CD8-positive, alpha-beta memory T cell (primary cell): Measurements from ENCODE around the gene RASD2. TPM values are rescaled to one million over a fixed set of nuclear protein-coding genes. Genes with fewer than 3 reads are reported as not detected.

Source experiments
- CTCF ChIA-PET: fragments of 350-600 bp; sonication (Branson Sonifier 250); formaldehyde crosslinking; loops from one replicate; lab custom pipeline; 2021; ENCODE audit warnings: antibody characterized with exemption; lab: Charles Lee
- POLR2A ChIA-PET: fragments of 350-600 bp; sonication (Branson Sonifier 250); formaldehyde crosslinking; loops from one replicate; lab custom pipeline; 2021; ENCODE audit warnings: antibody characterized with exemption; lab: Charles Lee
- DNase-seq, 5 donors: peaks; one replicate each; pipeline versions ENCODE4 v3.0.0 to v3.0.0-alpha.2; 2020 to 2022; ENCODE audit warnings: mixed read lengths in 1 of 5
- H3K27ac ChIP-seq: one replicate; pipeline ENCODE4 v1.7.0; 2013; ENCODE audit warnings: low read depth, mild to moderate bottlenecking, low read length, moderate library complexity
- H3K27me3 ChIP-seq: 2 replicates; pipeline ENCODE4 v1.7.0; 2013; ENCODE audit warnings: low read length, mild to moderate bottlenecking; ENCODE audit not compliant: insufficient read depth, poor library complexity, severe bottlenecking
- H3K36me3 ChIP-seq: 2 replicates; pipeline ENCODE4 v1.7.0; 2013; ENCODE audit warnings: mild to moderate bottlenecking, low read length, moderate library complexity; ENCODE audit not compliant: insufficient read depth
- H3K4me1 ChIP-seq: 2 replicates; pipeline ENCODE4 v1.7.0; 2013; ENCODE audit warnings: mild to moderate bottlenecking, low read length, moderate library complexity; ENCODE audit not compliant: insufficient read depth
- H3K4me3 ChIP-seq: 2 replicates; pipeline ENCODE4 v1.7.0; 2013; ENCODE audit warnings: mild to moderate bottlenecking, low read length
- H3K9me3 ChIP-seq: 2 replicates; pipeline ENCODE4 v1.7.0; 2013; ENCODE audit warnings: mild to moderate bottlenecking, low read length
- H3K27ac Mint-ChIP-seq, 8 donors: one replicate each; pipeline ENCODE4 v1.8.0; 2020 to 2021; ENCODE audit warnings: mixed read lengths in 8 of 8, mild to moderate bottlenecking in 6 of 8, inconsistent platforms in 3 of 8, moderate library complexity in 3 of 8
- H3K27me3 Mint-ChIP-seq, 2 donors: one replicate each; pipeline ENCODE4 v1.8.0; 2020 to 2021; ENCODE audit warnings: mixed read lengths in 2 of 2, mild to moderate bottlenecking in 1 of 2, moderate library complexity in 1 of 2
- H3K36me3 Mint-ChIP-seq, 3 donors: one replicate each; pipeline ENCODE4 v1.8.0; 2020 to 2021; ENCODE audit warnings: mixed read lengths in 3 of 3, inconsistent platforms in 1 of 3, mild to moderate bottlenecking in 1 of 3
- H3K4me1 Mint-ChIP-seq, 3 donors: one replicate each; pipeline ENCODE4 v1.8.0; 2020 to 2021; ENCODE audit warnings: mixed read lengths in 3 of 3, inconsistent platforms in 1 of 3, mild to moderate bottlenecking in 1 of 3
- H3K4me3 Mint-ChIP-seq, 7 donors: one replicate each; pipeline ENCODE4 v1.8.0; 2020 to 2021; ENCODE audit warnings: mixed read lengths in 7 of 7, mild to moderate bottlenecking in 6 of 7, moderate library complexity in 4 of 7, inconsistent platforms in 2 of 7
- H3K9me3 Mint-ChIP-seq, 5 donors: one replicate each; pipeline ENCODE4 v1.8.0; 2020 to 2022; ENCODE audit warnings: mixed read lengths in 5 of 5, mild to moderate bottlenecking in 3 of 5, moderate library complexity in 2 of 5, inconsistent platforms in 1 of 5
- polyA plus RNA-seq: library from polyadenylated mRNA; unstranded; fragments of 300-500 nt; fragmentation: Illumina TruSeq; gene quantifications from one replicate; pipeline ENCODE4 v1.2.3, GENCODE V29; 2021
- total RNA-seq, 2 experiments: library from RNA; stranded (reverse); gene quantifications; one replicate each; pipeline ENCODE4 v1.2.3, GENCODE V29; 2021

Gene RASD2
- total and polyA plus RNA-seq, 3 experiments from 2014 or later, result 0.09 to 0.24 TPM; not detected in 1

DNA sequence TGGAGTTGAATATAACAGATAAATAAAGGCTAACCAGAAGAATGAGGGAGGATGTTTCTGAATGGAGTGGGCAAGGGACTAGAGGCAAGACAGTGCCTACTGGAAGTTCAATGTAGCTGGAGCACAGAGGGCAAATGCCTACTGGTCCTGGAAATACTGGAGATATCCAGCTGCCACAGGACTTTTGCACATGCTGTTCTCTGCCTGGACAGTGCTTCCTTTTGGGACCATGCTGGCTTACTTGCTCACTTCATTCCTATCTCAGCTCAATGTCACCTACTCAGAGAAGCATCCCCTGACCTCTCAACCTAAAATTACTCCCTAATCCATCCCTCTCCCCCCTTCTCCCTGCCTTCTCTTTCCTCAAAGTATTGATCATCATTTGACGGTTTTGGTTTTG, 20.2 kb downstream of the RASD2 start:
- Histone ChIP-seq H3K27me3 (peaks cover 4% of the 10 kb centered on the region), H3K4me3 (no peak overlapping the region), H3K36me3 (no peaks in the 10 kb centered on the region), H3K4me1 (no peaks in the 10 kb centered on the region), H3K27ac (no peak overlapping the region), H3K9me3 (no peaks in the 10 kb centered on the region)
- no peak for DNase-seq
- H3K4me3 Mint-ChIP-seq, result peak overlapping the region in 1 of 7 donors; percentile 28
- CTCF ChIA-PET, result no interaction called here
- no peaks in the 10 kb centered on the region for H3K9me3 Mint-ChIP-seq
- no peaks in the 10 kb centered on the region for H3K4me1 Mint-ChIP-seq
- H3K27me3 Mint-ChIP-seq, result peaks cover 18 to 55% of the 10 kb centered on the region in 2 donors
- no peaks in the 10 kb centered on the region for H3K36me3 Mint-ChIP-seq
- no peak overlapping the region for H3K27ac Mint-ChIP-seq
- POLR2A ChIA-PET, result no interaction called here

DNA sequence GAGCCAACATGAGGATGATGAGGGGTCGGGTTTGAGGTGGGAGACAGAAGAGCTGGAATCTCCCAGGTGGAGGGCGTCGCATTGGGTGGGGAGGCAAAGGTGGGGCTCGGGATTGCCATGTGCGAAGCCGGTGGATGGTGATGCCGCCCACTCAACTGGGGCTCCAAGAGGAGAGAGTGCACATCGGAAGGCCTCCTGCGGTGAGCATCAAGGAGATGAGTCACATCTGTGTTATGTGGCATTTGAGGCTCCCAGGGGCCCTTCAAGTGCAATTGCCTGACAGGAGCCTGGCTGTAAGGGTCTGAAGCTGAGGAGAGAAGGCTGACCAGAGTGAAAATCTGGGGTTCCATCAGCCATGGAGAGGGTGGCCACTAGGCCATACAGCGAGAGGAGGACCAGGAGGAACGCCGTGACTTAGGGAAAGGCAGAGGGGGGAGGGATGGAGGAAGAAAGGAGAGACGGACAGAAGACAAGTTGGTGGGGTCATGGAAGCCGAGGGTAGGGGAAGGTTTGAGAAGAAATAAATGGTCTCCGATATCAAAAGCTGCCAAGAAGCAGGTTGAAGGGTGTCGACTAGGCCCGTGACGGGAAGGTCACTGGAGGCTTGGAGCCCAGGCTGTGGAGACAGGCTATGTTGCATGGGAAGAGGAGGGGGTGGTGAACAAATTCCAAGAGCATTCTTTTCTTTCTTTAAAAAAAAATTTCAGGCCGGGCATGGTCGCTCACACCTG, 21.3 kb downstream of the RASD2 start:
- Mint-ChIP-seq H3K27ac (no peak overlapping the region), H3K9me3 (no peaks in the 10 kb centered on the region), H3K4me1 (no peaks in the 10 kb centered on the region), H3K27me3 (peaks cover 18 to 58% of the 10 kb centered on the region in 2 donors), H3K36me3 (no peaks in the 10 kb centered on the region), H3K4me3 (no peak overlapping the region)
- Histone ChIP-seq H3K27ac (no peak overlapping the region), H3K9me3 (no peaks in the 10 kb centered on the region), H3K36me3 (no peaks in the 10 kb centered on the region), H3K4me1 (no peaks in the 10 kb centered on the region), H3K4me3 (no peak overlapping the region), H3K27me3 (peaks cover 4% of the 10 kb centered on the region)
- ChIA-PET POLR2A (no interaction called here), CTCF (no interaction called here)
- no peak for DNase-seq

DNA sequence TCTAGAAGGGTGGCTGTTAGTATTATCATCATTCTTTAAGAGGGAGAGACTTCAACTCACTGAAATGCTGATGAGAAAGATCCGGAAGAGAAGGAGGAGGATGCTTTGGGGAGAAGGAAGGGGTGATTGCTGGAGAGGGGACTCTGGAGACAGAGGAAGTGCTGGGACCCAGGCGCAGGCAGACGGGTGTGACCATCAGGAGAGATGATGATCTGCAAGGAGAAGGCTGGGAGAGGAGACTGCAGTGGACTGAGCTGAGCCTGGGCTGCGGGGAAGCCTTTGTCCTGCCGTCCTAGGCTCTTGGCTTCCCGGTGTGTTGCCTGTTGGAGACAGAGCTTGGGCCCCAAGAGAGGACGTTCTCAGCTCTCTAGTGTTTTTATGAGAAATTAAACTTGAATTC, 22.6 kb downstream of the RASD2 start:
- Mint-ChIP-seq H3K36me3 (no peaks in the 10 kb centered on the region), H3K27ac (no peak overlapping the region), H3K4me1 (no peaks in the 10 kb centered on the region), H3K9me3 (no peaks in the 10 kb centered on the region), H3K4me3 (no peak overlapping the region), H3K27me3 (peaks cover 20 to 60% of the 10 kb centered on the region in 2 donors)
- DNase-seq, result no peak
- no peaks in the 10 kb centered on the region for H3K36me3 ChIP-seq
- no peaks in the 10 kb centered on the region for H3K9me3 ChIP-seq
- no peak overlapping the region for H3K4me3 ChIP-seq
- H3K4me1 ChIP-seq, result no peaks in the 10 kb centered on the region
- ChIA-PET CTCF (no interaction called here), POLR2A (no interaction called here)
- H3K27me3 ChIP-seq, result peaks cover 4% of the 10 kb centered on the region
- H3K27ac ChIP-seq, result no peak overlapping the region

DNA sequence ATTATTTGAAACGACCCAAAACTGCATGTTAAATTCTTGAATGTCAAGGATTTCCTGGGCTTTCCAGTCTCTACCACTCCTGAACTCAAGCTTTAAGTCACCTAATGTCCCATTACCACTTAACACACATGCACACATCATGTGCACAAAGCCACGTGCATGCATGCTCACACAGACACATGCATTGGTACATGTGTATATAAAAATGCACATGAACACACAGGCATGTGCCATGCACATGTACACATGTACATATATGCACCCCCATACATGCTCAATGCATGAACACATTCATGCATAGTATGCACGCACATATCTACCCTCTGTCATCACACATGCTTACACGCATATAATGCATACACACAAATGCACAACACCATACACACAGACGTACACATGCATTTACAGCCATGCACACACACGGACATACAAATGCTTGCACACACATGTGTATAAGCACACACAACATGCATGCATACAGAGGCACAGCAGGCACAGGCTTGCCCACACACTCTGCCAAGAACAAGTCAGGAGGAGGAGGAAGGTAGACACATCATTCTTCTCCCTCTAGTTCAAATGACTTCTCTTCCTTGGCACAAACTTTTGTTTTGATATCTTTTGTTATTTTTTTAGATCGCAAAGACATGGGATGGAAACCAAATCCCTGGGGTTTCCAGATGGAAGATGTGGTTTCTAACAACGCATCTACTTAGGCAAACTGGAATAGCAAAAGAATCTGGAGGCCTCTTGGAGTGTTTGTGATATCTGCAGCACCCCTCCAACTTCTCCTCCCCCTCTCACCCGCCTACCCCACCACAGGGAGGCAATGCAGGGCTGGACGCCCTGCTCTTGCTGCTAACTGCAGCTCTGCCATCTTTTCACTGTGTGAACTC, 24.6 kb downstream of the RASD2 start:
- Mint-ChIP-seq H3K4me3 (no peak overlapping the region), H3K9me3 (no peaks in the 10 kb centered on the region), H3K27ac (peak overlapping the region in 1 of 8 donors; percentile 3), H3K4me1 (no peaks in the 10 kb centered on the region), H3K36me3 (no peaks in the 10 kb centered on the region), H3K27me3 (peaks cover 17 to 63% of the 10 kb centered on the region in 2 donors)
- Histone ChIP-seq H3K27ac (no peak overlapping the region), H3K4me3 (no peak overlapping the region), H3K4me1 (no peaks in the 10 kb centered on the region), H3K27me3 (peaks cover 4% of the 10 kb centered on the region), H3K9me3 (no peaks in the 10 kb centered on the region), H3K36me3 (no peaks in the 10 kb centered on the region)
- POLR2A ChIA-PET, result no interaction called here
- no peak for DNase-seq
- CTCF ChIA-PET, result interaction anchor here (1.1 kb wide), 1 partner anchor 188 kb away, joined by 3 read pairs; no protein-coding TSS in a partner anchor

DNA sequence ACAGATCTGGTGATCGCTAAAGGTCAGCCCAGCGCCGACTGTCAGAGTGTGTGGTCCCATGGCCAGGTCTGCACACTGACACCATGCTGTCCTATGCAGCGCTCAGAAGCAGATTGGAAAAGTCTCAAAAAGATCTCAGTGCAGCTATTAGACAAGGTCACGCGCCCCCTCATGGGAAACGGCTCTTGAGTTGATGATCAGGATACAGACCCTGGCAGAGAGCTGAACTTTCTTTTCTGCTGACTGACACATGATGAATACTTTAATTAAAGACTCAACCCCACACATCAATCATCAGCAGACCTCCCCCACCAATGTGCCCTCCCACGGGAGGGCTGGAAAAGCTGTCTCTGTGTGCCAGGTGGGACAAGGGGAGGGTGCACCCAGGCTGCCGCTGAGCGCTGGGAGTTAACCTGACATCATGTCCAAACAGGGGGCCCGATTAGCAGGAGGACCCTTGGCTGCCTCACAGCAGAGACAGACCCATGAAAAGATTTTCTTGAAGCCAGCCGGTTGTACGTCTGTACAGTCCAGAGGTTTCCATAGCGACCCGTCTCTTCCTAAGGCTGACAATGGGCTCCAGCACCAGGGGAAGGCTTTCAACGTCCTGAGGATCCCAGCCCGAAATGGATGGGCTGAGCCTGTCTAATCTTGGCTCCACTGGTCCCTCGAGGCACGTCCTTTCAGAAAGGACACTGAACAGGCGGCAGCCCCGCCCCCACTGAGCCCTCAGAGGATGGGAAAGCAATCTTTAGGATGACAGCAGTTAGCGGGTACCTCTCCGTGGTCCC, 26.9 kb downstream of the RASD2 start:
- H3K27ac ChIP-seq, result no peak overlapping the region
- H3K4me3 ChIP-seq, result no peak overlapping the region
- no peaks in the 10 kb centered on the region for H3K27me3 ChIP-seq
- CTCF ChIA-PET, result no interaction called here
- Mint-ChIP-seq H3K27ac (no peak overlapping the region), H3K36me3 (no peaks in the 10 kb centered on the region), H3K27me3 (peaks cover 5 to 49% of the 10 kb centered on the region in 2 donors), H3K4me3 (no peak overlapping the region), H3K4me1 (no peaks in the 10 kb centered on the region), H3K9me3 (no peaks in the 10 kb centered on the region)
- H3K4me1 ChIP-seq, result no peaks in the 10 kb centered on the region
- POLR2A ChIA-PET, result no interaction called here
- DNase-seq, result no peak
- no peaks in the 10 kb centered on the region for H3K36me3 ChIP-seq
- no peaks in the 10 kb centered on the region for H3K9me3 ChIP-seq

DNA sequence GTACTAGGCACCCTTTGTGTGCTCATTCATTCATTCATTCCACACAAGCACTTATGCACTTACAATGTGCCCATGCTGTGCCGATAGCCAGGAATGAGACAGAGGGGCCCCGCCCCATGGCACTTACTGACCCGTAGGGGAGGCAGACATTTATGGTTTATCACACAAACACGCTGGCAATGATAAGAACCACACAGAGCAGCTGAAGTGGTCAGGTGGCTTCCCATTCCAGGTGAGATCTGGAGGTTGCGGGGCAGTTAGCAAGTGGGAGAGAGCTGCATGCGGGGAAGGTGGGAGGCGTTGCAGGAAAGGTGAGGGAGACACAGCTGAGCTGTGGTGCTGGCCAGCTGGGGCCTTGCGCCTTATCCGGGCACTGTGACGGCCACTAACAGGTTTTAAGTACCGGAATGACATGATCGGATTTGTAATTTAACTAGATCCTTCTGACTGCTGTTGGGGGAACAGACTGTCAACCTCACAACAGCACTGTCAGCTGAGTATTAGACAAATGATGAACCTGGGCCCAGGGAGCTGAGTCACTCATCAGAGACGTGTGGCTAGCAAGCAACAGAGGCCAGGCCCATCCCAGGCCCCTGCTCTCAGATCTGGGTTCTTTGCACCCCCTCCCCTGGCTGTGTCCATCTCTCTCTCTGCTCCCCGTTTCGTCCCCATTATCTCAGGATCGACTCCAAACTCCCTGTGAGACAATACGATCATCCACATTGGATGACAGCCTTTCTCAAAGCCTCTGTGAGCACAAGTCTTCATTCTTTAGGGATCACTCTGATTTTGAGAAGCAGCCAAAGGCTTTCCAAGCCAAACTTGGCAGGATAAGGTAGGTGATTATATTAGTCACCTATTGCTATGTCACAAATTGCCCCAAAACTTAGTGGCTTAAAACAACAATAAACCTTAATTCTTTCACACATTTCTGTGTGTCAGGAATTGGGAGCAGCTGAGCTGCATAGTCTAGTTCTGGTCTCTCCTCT, 28.4 kb downstream of the RASD2 start:
- no peak overlapping the region for H3K4me3 ChIP-seq
- no peak overlapping the region for H3K27ac ChIP-seq
- Mint-ChIP-seq H3K4me1 (no peaks in the 10 kb centered on the region), H3K27ac (peak overlapping the region in 1 of 8 donors; percentile 56), H3K4me3 (no peak overlapping the region), H3K36me3 (no peaks in the 10 kb centered on the region), H3K9me3 (no peaks in the 10 kb centered on the region), H3K27me3 (peaks cover 5 to 44% of the 10 kb centered on the region in 2 donors)
- CTCF ChIA-PET, result interaction anchor here (1.6 kb wide), 1 partner anchor 218 kb away, joined by 5 read pairs; no protein-coding TSS in a partner anchor
- no peaks in the 10 kb centered on the region for H3K36me3 ChIP-seq
- H3K27me3 ChIP-seq, result no peaks in the 10 kb centered on the region
- no peaks in the 10 kb centered on the region for H3K4me1 ChIP-seq
- no peak for DNase-seq
- no peaks in the 10 kb centered on the region for H3K9me3 ChIP-seq
- POLR2A ChIA-PET, result no interaction called here

DNA sequence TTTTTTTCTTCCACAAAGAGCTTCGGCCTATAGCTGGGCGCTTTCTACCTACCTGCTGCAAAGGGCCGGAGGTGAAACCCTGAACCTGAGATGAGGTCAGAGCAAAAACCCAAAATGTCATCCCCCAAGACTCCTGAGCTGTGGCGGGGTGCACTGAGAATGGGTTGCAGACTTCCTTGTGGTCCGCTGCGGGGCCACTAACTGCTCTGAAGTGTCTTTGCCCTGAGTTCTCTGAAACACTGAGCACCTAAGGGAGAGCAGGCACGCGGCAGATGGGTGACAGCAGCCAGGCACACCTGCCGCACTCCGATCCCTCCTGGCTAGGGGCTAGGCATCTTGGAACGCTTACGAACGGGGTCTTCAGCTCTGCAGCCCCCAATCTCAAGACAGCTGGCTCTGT, 29.3 kb downstream of the RASD2 start:
- Mint-ChIP-seq H3K36me3 (no peaks in the 10 kb centered on the region), H3K4me3 (no peak overlapping the region), H3K9me3 (no peaks in the 10 kb centered on the region), H3K4me1 (no peaks in the 10 kb centered on the region), H3K27ac (no peak overlapping the region), H3K27me3 (peaks cover 5 to 40% of the 10 kb centered on the region in 2 donors)
- H3K27ac ChIP-seq, result no peak overlapping the region
- H3K4me3 ChIP-seq, result no peak overlapping the region
- no peaks in the 10 kb centered on the region for H3K4me1 ChIP-seq
- no peaks in the 10 kb centered on the region for H3K9me3 ChIP-seq
- H3K27me3 ChIP-seq, result no peaks in the 10 kb centered on the region
- POLR2A ChIA-PET, result no interaction called here
- no peak for DNase-seq
- CTCF ChIA-PET, result no interaction called here
- no peaks in the 10 kb centered on the region for H3K36me3 ChIP-seq
